Stimulated activated CD4-positive, alpha-beta T cell treated with anti-CD3 and anti-CD28 coated beads, Interleukin-4, amount 100 ng/mL, for 4 hours (primary cell): ENCODE results near the gene COBLL1.
"Not testable (repeated sequence)": the region's sequence is repeated elsewhere in the genome, so short reads cannot be mapped to it uniquely, and the experiment has no call there.

Source experiments
- DNase-seq, 2 experiments: peaks; one replicate each; pipeline ENCODE4 v3.0.0-alpha.2; 2020

Gene COBLL1

DNA sequence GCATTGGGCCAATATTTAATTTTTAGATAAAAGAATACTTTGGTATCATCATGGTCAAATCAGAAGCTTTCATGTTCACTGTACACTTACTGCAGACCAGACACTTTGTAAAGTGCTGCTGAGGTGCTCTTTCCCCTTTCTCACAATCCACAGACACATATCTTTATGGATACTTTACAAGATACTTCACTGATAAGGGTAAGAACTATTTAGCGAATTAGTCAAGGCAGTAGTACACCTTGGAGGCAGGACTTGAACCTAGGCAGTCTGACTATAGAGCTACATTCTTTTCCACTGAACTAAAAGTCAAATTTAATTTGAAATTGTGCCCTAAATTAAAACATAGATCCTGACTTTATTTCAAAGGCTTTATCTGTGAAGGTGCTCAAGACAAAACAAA is 60.2 kb downstream of the COBLL1 start:
- DNase-seq: no peak

- DNase-seq: no peak
These were observed 60.9 kb downstream of the COBLL1 start for GRCh38 chr2:164780611-164781178.

DNA sequence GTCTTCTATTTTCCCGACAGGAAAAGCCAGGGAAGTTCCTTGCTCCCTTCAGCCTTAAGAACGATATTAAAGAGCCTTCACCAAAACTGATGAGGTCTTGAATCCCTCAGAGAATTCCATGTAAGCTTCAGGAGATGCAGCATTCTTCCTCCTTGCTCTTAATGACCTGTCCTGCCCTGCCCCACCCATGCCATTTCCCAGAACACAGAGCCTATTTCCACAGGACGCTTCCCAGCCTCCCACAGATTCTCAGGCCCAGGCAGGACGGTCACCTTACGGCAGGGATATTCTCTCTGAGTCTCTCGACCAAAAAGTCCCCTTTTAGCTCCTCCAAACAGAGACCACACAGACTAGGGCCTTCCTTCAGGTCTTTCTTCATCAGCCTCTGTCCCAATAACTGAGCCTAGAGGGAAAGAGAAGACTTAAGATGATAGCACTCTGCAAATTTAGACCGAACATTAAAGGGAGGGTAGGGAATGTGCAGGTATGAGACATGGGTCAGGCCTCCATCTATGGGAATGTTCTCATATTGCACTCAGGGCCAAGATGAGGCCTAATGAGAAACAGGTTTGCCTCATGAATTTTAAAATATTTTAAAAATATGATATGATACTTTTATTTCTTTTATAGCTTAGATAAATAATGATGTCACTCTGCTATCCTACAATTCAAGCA is 62.1 kb downstream of the COBLL1 start:
- DNase-seq: no peak

GRCh38 chr2:164778723-164779122 is 62.9 kb downstream of the COBLL1 start:
- no peak for DNase-seq

- DNase-seq: no peak
These were observed 63.7 kb downstream of the COBLL1 start for GRCh38 chr2:164777847-164778461.

DNA sequence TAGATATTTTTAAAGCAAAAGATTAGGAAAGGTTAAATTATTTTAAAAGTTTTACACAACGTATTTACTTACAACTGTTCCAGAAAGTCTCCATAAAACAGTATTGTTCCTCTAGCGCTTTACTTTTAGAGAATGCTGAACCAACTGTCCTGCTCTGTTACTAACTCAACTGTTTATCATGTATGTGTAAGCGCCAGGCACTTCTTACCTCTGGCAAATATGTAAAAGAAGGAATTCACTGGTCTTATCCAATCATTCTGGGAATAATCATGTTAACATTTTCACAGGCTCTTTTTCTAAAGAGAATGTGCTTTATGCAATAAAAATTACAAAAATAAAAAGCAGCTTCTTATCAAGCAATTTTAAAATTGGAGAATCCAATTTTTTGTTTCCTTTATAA is 68.0 kb downstream of the COBLL1 start:
- DNase-seq: no peak

GRCh38 chr2:164773091-164773490 is 68.5 kb downstream of the COBLL1 start:
- no peak for DNase-seq

- DNase-seq: no peak
These were observed 69.7 kb downstream of the COBLL1 start for GRCh38 chr2:164771897-164772296.

DNA sequence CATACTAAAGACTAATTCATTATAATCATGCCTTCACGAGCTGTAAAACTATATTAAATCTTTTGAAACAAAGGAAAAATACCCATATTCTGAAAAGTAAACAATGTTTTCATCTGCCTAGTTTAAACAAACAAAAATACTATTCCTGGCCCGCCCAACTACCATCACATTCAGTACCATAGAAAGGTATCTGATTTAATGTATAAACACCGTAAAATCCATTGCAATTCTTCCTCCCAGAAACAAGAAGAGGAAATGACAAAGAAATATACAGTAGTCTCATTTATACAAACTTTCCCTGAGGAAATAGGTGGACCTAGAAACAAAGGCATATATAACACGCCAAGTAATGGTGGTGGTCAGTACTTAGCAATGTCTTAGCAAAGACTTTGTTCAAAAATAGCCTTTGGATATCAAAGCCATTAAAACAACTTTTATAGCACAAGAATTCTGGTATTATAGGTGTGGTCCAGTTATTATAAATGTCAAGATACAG is 71.2 kb downstream of the COBLL1 start:
- no peak for DNase-seq

DNA sequence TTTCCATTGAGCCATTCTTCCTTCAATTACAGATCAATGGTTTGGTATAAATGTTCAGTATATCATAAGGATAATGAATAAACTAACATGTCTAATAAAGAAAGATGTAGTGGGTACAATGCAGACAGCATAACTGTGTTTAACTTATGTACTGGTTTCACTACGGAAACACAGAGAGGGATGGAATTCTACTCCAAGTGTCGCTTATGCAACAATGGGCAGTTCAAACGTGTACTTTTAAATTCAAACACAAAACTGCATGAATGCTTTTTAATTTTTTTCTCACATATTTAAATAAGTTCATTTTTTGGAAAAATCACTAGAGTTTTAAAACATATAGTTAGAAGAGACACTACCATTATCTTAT is 74.7 kb downstream of the COBLL1 start:
- no peak for DNase-seq

GRCh38 chr2:164766216-164766953 is 75.2 kb downstream of the COBLL1 start:
- DNase-seq: no peak

- DNase-seq: no peak
These were observed 76.6 kb downstream of the COBLL1 start for GRCh38 chr2:164764996-164765395.

- DNase-seq: no peak
These were observed 77.1 kb downstream of the COBLL1 start for GRCh38 chr2:164764474-164764873.

DNA sequence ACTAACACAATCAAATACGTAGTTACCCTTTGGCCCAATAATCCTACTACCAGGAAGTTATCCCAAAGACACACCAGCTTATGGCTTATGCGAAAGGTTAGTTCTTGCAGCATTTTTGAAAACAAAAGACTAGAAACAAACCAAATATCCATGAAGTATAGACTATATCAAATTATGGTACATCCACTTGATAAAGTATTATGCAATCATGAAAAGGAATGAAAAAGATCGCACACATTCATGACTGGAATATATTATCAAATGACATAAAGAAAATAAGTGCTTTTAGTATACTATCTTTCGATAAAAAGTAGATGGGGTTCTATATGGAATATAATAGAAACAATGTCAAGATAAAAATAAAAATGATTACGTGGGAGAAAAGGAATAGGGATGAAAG is 78.2 kb downstream of the COBLL1 start:
- no peak for DNase-seq

GRCh38 chr2:164761737-164762460 is 79.7 kb downstream of the COBLL1 start:
- DNase-seq: no peak

DNA sequence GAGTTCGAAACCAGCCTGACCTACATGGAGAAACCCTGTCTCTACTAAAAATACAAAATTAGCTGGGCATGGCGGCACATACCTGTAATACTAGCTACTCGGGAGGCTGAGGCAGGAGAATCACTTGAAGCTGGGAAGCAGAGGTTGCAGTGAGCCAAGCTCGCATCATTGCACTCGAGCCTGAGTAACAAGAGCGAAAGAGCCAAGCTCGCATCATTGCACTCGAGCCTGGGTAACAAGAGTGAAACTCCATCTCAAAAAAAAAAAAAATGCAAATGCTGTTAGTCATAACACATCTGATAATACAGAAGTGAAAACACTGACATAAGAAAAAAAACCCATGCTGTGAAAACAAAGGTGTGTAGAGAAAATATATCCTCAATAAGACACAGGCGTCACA is 80.4 kb downstream of the COBLL1 start:
- DNase-seq: not testable (repeated sequence)

GRCh38 chr2:164760179-164760578 is 81.4 kb downstream of the COBLL1 start:
- DNase-seq: no peak

DNA sequence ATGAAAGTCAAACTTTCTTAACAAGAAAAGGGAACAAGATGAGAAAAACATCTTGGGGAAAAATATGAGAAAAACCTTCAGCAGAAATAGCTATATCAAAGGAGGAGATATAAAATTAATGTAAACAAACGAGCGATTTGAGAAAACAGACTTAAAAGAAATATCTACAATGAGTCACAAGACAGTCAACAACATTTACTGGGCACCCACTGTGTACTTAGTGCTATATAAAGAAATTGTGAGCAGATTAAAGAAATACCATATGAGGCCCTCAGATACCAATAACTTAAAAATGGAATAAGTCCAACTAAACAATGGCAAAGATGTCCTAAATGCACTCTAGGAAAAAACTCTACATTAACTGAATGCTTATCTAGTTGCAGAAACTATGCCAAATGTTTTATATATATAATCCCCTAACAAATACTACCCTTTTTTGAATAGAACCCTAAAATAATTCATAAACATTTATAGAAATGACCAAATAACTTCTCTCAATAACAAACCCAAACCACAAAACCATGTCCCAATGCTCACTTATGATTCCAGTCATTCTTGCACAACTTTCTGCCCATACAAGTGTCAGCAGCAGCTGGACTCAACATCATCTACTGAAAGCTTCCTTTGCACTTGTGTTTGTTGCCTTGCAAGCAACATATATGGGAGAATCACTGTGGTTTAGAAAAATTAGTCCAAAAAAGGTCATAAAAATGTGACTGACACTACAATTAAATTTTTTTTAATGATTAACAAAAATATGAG is 83.5 kb downstream of the COBLL1 start:
- no peak for DNase-seq

DNA sequence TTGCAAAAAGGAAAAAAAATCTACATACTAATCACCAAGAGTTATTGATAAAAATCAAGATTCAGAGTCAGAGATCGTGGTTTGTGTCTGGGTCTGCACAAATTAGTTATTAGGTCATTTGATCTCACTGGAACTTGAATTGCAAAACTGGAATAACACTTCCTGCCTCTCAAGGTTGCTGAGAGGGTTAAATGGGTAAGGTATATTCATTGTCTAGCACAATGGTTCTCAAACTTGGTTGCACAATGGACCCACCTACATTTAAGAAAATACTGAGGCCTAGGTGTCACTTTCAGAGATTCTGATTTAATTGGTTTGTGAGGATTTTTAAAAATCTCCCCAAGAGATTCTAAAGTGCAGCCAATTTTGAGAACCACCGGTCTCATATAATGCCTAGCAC is 84.8 kb downstream of the COBLL1 start:
- DNase-seq: no peak

GRCh38 chr2:164755952-164756351 is 85.7 kb downstream of the COBLL1 start:
- DNase-seq: no peak

- no peak for DNase-seq
These were observed 87.2 kb downstream of the COBLL1 start for GRCh38 chr2:164754157-164755093.
